ENCODE measurements around the gene TCF3. TPM values are rescaled to one million over a fixed set of nuclear protein-coding genes. Genes with fewer than 3 reads are reported as not detected.
"Not testable (repeated sequence)": the region's sequence is repeated elsewhere in the genome, so short reads cannot be mapped to it uniquely, and the experiment has no call there.

Gene TCF3
- polyA plus RNA-seq, 1 donor (not counting 4 experiments of a cell fraction or from before 2014, with no cell fraction given) = 40.0 TPM

DNA sequence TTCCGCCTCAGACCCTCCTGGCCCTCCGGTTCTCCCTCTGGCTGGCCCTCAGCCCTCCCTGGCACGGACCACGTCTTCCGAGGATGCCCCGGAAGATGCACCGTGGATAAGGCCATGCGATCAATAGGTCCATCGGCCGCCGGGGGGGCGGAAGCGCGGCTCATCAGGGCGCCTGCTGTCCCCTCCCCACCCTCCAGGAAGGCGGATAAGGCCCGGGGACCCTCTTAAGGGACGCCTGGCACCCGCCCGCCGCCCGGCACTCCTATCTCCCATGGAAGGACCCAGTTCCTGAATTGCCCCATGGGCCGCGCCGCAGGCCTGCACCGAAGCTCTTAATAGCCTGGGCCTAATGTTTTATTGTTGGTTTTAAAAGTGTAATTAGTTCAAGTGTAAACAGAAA lies 46.2 kb upstream of the TCF3 start:
- no peak for FAIRE-seq
- dilution Hi-C loops (cut with MboI; ENCODE audit: extremely low pct_ligation_motif_present, low sequenced_read_pairs) = no loop called here
- H3K27me3 ChIP-seq (ENCODE audit: control insufficient read depth, extremely low read depth, insufficient read depth, low read length) = peaks cover 30% of the 10 kb centered on the region

DNA sequence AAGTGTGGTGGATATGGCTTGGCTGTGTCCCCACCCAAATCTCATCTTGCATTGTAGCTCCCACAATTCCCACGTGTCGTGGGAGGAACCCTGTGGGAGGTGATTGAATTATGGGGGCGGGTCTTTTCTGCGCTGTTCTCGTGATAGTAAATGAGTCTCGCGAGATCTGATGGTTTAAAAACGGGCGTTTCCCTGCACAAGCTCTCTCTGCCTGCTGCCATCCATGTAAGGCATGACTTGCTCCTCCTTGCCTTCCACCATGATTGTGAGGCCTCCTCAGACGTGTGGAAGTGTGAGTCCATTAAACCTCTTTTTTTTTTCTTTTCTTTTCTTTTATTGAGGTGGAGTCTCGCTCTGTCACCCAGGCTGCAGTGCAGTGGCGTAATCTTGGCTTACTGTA lies 43.1 kb upstream of the TCF3 start:
- not testable (repeated sequence) for DNase-seq (ENCODE audit: low read depth, low spot score); H3K4me1 ChIP-seq (ENCODE audit: control insufficient read depth, extremely low read depth, insufficient read depth, low read length); FAIRE-seq

More for the DNA sequence above, 46.2 kb upstream of the TCF3 start:
- no peak overlapping the region for H3K9ac ChIP-seq (ENCODE audit: control insufficient read depth, extremely low read depth, insufficient read depth, low read length)
- H3K36me3 ChIP-seq (ENCODE audit: control insufficient read depth in 2 of 2, extremely low read depth in 1 of 2, insufficient read depth in 2 of 2, low read length in 2 of 2) = no peaks in the 10 kb centered on the region
- no peaks in the 10 kb centered on the region for H3K4me1 ChIP-seq (ENCODE audit: control insufficient read depth, extremely low read depth, insufficient read depth, low read length)
- no peak overlapping the region for H3K27ac ChIP-seq (ENCODE audit: control insufficient read depth, insufficient read depth, low read length)
- no peak overlapping the region for H2AFZ ChIP-seq (ENCODE audit: control insufficient read depth, low read length)
- H3K9me1 ChIP-seq (ENCODE audit: control insufficient read depth, extremely low read depth, insufficient read depth, low read length) = no peaks in the 10 kb centered on the region
- no peaks in the 10 kb centered on the region for H4K20me1 ChIP-seq (ENCODE audit: control insufficient read depth, extremely low read depth, insufficient read depth, low read length)
- no peak for TF ChIP-seq EZH2 (IDR thresholded peaks at IDR 0.05; ENCODE audit: low read length)
- TF ChIP-seq, protein P1, sequence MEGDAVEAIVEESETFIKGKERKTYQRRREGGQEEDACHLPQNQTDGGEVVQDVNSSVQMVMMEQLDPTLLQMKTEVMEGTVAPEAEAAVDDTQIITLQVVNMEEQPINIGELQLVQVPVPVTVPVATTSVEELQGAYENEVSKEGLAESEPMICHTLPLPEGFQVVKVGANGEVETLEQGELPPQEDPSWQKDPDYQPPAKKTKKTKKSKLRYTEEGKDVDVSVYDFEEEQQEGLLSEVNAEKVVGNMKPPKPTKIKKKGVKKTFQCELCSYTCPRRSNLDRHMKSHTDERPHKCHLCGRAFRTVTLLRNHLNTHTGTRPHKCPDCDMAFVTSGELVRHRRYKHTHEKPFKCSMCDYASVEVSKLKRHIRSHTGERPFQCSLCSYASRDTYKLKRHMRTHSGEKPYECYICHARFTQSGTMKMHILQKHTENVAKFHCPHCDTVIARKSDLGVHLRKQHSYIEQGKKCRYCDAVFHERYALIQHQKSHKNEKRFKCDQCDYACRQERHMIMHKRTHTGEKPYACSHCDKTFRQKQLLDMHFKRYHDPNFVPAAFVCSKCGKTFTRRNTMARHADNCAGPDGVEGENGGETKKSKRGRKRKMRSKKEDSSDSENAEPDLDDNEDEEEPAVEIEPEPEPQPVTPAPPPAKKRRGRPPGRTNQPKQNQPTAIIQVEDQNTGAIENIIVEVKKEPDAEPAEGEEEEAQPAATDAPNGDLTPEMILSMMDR (optimal IDR thresholded peaks at IDR 0.05 in 1 of 3, IDR thresholded peaks at IDR 0.05 in 1 of 3, conservative IDR thresholded peaks at IDR 0.05 in 1 of 3; ENCODE audit: extremely low read depth in 1 of 3, insufficient read depth in 2 of 3, low read length in 3 of 3) = no peak
- H3K9me3 ChIP-seq (ENCODE audit: control insufficient read depth, low read depth, low read length) = peaks cover 2% of the 10 kb centered on the region
- no peaks in the 10 kb centered on the region for H3K79me2 ChIP-seq (ENCODE audit: control insufficient read depth, insufficient read depth, low read length)
- no peak overlapping the region for H3K4me3 ChIP-seq (ENCODE audit: control insufficient read depth in 2 of 3, extremely low read depth in 1 of 3, insufficient read depth in 2 of 3, low read depth in 1 of 3, low read length in 3 of 3)
- DNase-seq (ENCODE audit: low read depth, low spot score) = no peak
- no peak overlapping the region for H3K4me2 ChIP-seq (ENCODE audit: control insufficient read depth, extremely low read depth, insufficient read depth, low read depth, low read length)

DNA sequence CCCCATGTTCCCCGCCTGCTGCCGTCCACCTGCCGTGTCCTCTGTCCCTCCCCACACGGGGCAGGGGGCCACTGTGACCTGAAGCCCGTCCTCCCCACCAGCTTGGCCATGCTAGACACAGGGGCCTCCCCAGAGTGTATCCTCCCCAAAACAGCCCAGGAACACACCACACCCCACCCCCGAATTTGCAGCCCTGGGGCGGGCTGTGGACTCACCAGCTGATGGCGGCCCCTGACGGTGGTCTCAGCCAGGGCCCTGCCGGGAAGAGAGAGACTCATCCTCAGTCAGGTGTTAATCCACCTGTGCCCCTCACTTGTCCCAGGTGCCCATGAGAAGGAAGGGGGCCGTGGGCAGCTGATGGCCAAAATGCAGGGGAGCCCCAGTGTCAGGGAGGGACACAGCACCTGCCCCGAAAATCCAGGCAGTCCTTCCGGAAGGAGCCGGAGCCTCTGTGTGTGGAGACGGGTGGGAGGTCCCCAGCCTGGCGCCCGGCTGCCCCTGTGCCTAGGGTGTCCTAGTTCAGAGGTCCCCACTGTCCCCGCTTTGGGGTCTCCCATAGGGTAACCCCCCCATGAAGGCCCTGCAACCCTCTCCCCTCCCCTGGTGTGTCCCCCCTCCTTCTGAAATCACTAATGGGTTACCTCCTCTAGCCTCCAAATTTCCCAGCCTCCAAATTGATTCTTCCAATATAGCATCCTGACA lies 39.3 kb upstream of the TCF3 start:
- Histone ChIP-seq H3K4me3 (ENCODE audit: control insufficient read depth in 2 of 3, extremely low read depth in 1 of 3, insufficient read depth in 2 of 3, low read depth in 1 of 3, low read length in 3 of 3) (no peak overlapping the region), H3K27ac (ENCODE audit: control insufficient read depth, insufficient read depth, low read length) (no peak overlapping the region), H3K27me3 (ENCODE audit: control insufficient read depth, extremely low read depth, insufficient read depth, low read length) (peaks cover 33% of the 10 kb centered on the region), H3K36me3 (ENCODE audit: control insufficient read depth in 2 of 2, extremely low read depth in 1 of 2, insufficient read depth in 2 of 2, low read length in 2 of 2) (no peaks in the 10 kb centered on the region), H3K9ac (ENCODE audit: control insufficient read depth, extremely low read depth, insufficient read depth, low read length) (no peak overlapping the region), H3K4me2 (ENCODE audit: control insufficient read depth, extremely low read depth, insufficient read depth, low read depth, low read length) (no peak overlapping the region), H3K9me3 (ENCODE audit: control insufficient read depth, low read depth, low read length) (peaks cover 2% of the 10 kb centered on the region), H3K9me1 (ENCODE audit: control insufficient read depth, extremely low read depth, insufficient read depth, low read length) (no peaks in the 10 kb centered on the region), H2AFZ (ENCODE audit: control insufficient read depth, low read length) (no peak overlapping the region), H4K20me1 (ENCODE audit: control insufficient read depth, extremely low read depth, insufficient read depth, low read length) (peaks cover 4% of the 10 kb centered on the region), H3K79me2 (ENCODE audit: control insufficient read depth, insufficient read depth, low read length) (no peaks in the 10 kb centered on the region), H3K4me1 (ENCODE audit: control insufficient read depth, extremely low read depth, insufficient read depth, low read length) (peaks cover 5% of the 10 kb centered on the region)
- dilution Hi-C loops (cut with MboI; ENCODE audit: extremely low pct_ligation_motif_present, low sequenced_read_pairs) = no loop called here
- TF ChIP-seq EZH2 (IDR thresholded peaks at IDR 0.05; ENCODE audit: low read length) = no peak
- no peak for DNase-seq (ENCODE audit: low read depth, low spot score)
- FAIRE-seq = no peak

More for the DNA sequence above, 43.1 kb upstream of the TCF3 start:
- H3K4me2 ChIP-seq (ENCODE audit: control insufficient read depth, extremely low read depth, insufficient read depth, low read depth, low read length); H3K4me3 ChIP-seq (ENCODE audit: control insufficient read depth in 2 of 3, extremely low read depth in 1 of 3, insufficient read depth in 2 of 3, low read depth in 1 of 3, low read length in 3 of 3); dilution Hi-C loops (cut with MboI; ENCODE audit: extremely low pct_ligation_motif_present, low sequenced_read_pairs); H3K79me2 ChIP-seq (ENCODE audit: control insufficient read depth, insufficient read depth, low read length); H3K9ac ChIP-seq (ENCODE audit: control insufficient read depth, extremely low read depth, insufficient read depth, low read length); H2AFZ ChIP-seq (ENCODE audit: control insufficient read depth, low read length); H3K36me3 ChIP-seq (ENCODE audit: control insufficient read depth in 2 of 2, extremely low read depth in 1 of 2, insufficient read depth in 2 of 2, low read length in 2 of 2); H3K27ac ChIP-seq (ENCODE audit: control insufficient read depth, insufficient read depth, low read length); H4K20me1 ChIP-seq (ENCODE audit: control insufficient read depth, extremely low read depth, insufficient read depth, low read length); H3K9me3 ChIP-seq (ENCODE audit: control insufficient read depth, low read depth, low read length); H3K9me1 ChIP-seq (ENCODE audit: control insufficient read depth, extremely low read depth, insufficient read depth, low read length): not testable (repeated sequence)
- peaks cover 31% of the 10 kb centered on the region for H3K27me3 ChIP-seq (ENCODE audit: control insufficient read depth, extremely low read depth, insufficient read depth, low read length)

All from keratinocyte (primary cell).